Measurements from ENCODE around the gene DNMT3B. TPM values are rescaled to one million over a fixed set of nuclear protein-coding genes. Genes with fewer than 3 reads are reported as not detected.

Gene DNMT3B
- total and polyA plus RNA-seq, 7 experiments from 2014 or later = 0.32 to 2.5 (median 0.66) TPM

GRCh38 chr20:32855387-32855786 lies 93.2 kb downstream of the DNMT3B start:
- H3K36me3 ChIP-seq (ENCODE audit: control insufficient read depth in 2 of 3, insufficient read depth in 3 of 3, low read length in 3 of 3) = peaks cover 0 to 41% (median 4%) of the 10 kb centered on the region in 3 experiments
- Mint-ChIP-seq H3K4me1 (peaks cover 10 to 35% (median 22%) of the 10 kb centered on the region in 7 donors), H3K27ac (peak overlapping the region in 8 of 9 donors; percentile 18 to 87 (median 71)), H3K27me3 (no peaks in the 10 kb centered on the region), H3K36me3 (peaks cover 4 to 36% (median 18%) of the 10 kb centered on the region in 5 donors), H3K4me3 (peak overlapping the region in 1 of 10 donors; percentile 18), H3K9me3 (peaks cover 0 to 1% (median 0%) of the 10 kb centered on the region in 11 donors)
- CTCF ChIA-PET = interaction anchor here (0.7 kb wide), 1 partner anchor 9 kb away, joined by 3 read pairs; no protein-coding TSS in a partner anchor
- intact Hi-C loops (cut with micrococcal nuclease) = no loop called here
- POLR2A ChIA-PET = no interaction called here
- H3K27ac ChIP-seq (ENCODE audit: low read depth, low read length) = no peak overlapping the region
- no peak for DNase-seq
- H3K4me3 ChIP-seq (ENCODE audit: low read length) = no peak overlapping the region
- H3K4me1 ChIP-seq (ENCODE audit: control insufficient read depth in 2 of 2, insufficient read depth in 2 of 2, low read length in 2 of 2) = no peaks in the 10 kb centered on the region
- H3K9me3 ChIP-seq (ENCODE audit: control insufficient read depth in 2 of 3, low read length in 3 of 3) = no peaks in the 10 kb centered on the region
- ATAC-seq = no peak
- no peaks in the 10 kb centered on the region for H3K27me3 ChIP-seq (ENCODE audit: control insufficient read depth in 2 of 2, insufficient read depth in 2 of 2, low read length in 2 of 2)

- H3K9me3 ChIP-seq (ENCODE audit: control insufficient read depth in 2 of 3, low read length in 3 of 3) = no peaks in the 10 kb centered on the region
- no peak overlapping the region for H3K4me3 Mint-ChIP-seq
- ChIA-PET POLR2A (no interaction called here), CTCF (no interaction called here)
- peaks cover 0 to 27% (median 4%) of the 10 kb centered on the region in 3 experiments for H3K36me3 ChIP-seq (ENCODE audit: control insufficient read depth in 2 of 3, insufficient read depth in 3 of 3, low read length in 3 of 3)
- DNase-seq = no peak
- H3K36me3 Mint-ChIP-seq = peaks cover 5 to 25% (median 9%) of the 10 kb centered on the region in 5 donors
- H3K27me3 ChIP-seq (ENCODE audit: control insufficient read depth in 2 of 2, insufficient read depth in 2 of 2, low read length in 2 of 2) = no peaks in the 10 kb centered on the region
- ATAC-seq = no peak
- no peak overlapping the region for H3K4me3 ChIP-seq (ENCODE audit: low read length)
- H3K9me3 Mint-ChIP-seq = no peaks in the 10 kb centered on the region
- no peak overlapping the region for H3K27ac ChIP-seq (ENCODE audit: low read depth, low read length)
- no peaks in the 10 kb centered on the region for H3K27me3 Mint-ChIP-seq
- no peaks in the 10 kb centered on the region for H3K4me1 ChIP-seq (ENCODE audit: control insufficient read depth in 2 of 2, insufficient read depth in 2 of 2, low read length in 2 of 2)
- intact Hi-C loops (cut with micrococcal nuclease) = no loop called here
- H3K27ac Mint-ChIP-seq = peak overlapping the region in 8 of 9 donors; percentile 9 to 84 (median 52)
- peaks cover 13 to 33% (median 24%) of the 10 kb centered on the region in 7 donors for H3K4me1 Mint-ChIP-seq
These were observed 96.0 kb downstream of the DNMT3B start for GRCh38 chr20:32858189-32858588.

Other genes with a start within 250 kb of the DNMT3B start
- gene NOL4L, start 177.1 kb upstream of the DNMT3B start, total RNA-seq = 10 to 100 TPM; 29.4 to 81.9 (median 74.6) TPM
- 10 to 100 TPM; 17.3 to 23.5 TPM for gene NOL4L, start 177.1 kb upstream of the DNMT3B start, polyA plus RNA-seq
- 1 to 10 TPM in 1 of 5 experiments, under 1 TPM in 3, not detected in 1; 0.10 to 1.1 (median 0.44) TPM for gene C20orf203, start 88.4 kb upstream of the DNMT3B start, total RNA-seq
- gene C20orf203, start 88.4 kb upstream of the DNMT3B start, polyA plus RNA-seq = under 1 TPM in 1 of 2 donors, not detected in 1; 0.10 TPM
- 10 to 100 TPM; 31.5 to 66.3 (median 40.3) TPM for gene COMMD7, start 18.9 kb upstream of the DNMT3B start, total RNA-seq
- 100 to 1,000 TPM; 141 TPM for gene COMMD7, start 18.9 kb upstream of the DNMT3B start, polyA plus RNA-seq
- 100 to 1,000 TPM in 3 of 5 experiments, 10 to 100 TPM in 2; 83.0 to 118 (median 107) TPM for gene MAPRE1, start 57.6 kb downstream of the DNMT3B start, total RNA-seq
- 100 to 1,000 TPM in 1 of 2 donors, 10 to 100 TPM in 1; 91.3 to 105 TPM for gene MAPRE1, start 57.6 kb downstream of the DNMT3B start, polyA plus RNA-seq
- 1 to 10 TPM in 3 of 5 experiments, under 1 TPM in 2; 0.46 to 2.8 (median 2.0) TPM for gene EFCAB8, start 96.5 kb downstream of the DNMT3B start, total RNA-seq
- gene EFCAB8, start 96.5 kb downstream of the DNMT3B start, polyA plus RNA-seq = under 1 TPM in 1 of 2 donors, not detected in 1; 0.12 TPM
- gene SUN5, start 242.0 kb downstream of the DNMT3B start, total RNA-seq = not detected
- gene SUN5, start 242.0 kb downstream of the DNMT3B start, polyA plus RNA-seq = not detected
- gene BPIFB2, start 245.3 kb downstream of the DNMT3B start, total RNA-seq = not detected
- gene BPIFB2, start 245.3 kb downstream of the DNMT3B start, polyA plus RNA-seq = not detected

Data from naive thymus-derived CD4-positive, alpha-beta T cell (primary cell).